ENCODE measurements around the gene ZNF766. TPM values are rescaled to one million over a fixed set of nuclear protein-coding genes. Genes with fewer than 3 reads are reported as not detected.
"Not testable (repeated sequence)": the region's sequence is repeated elsewhere in the genome, so short reads cannot be mapped to it uniquely, and the experiment has no call there.

Gene ZNF766
- total RNA-seq: 7.5 TPM

- peak; percentile 79 to 96 (median 93) for DNase-seq (ENCODE audit: low read depth in 2 of 3, low spot score in 2 of 3)
Observed at GRCh38 chr19:52269338-52270261, at the start of gene ZNF766. Gene ZNF766, plus strand, starts transcription at chr19:52269587. Its CDS starts 27 bp downstream, at chr19:52269614.

GRCh38 chr19:52219611-52220010 lies 49.8 kb upstream of the ZNF766 start:
- no peak for DNase-seq (ENCODE audit: low read depth in 2 of 3, low spot score in 2 of 3)

GRCh38 chr19:52221031-52221430 lies 48.4 kb upstream of the ZNF766 start:
- no peak for DNase-seq (ENCODE audit: low read depth in 2 of 3, low spot score in 2 of 3)

GRCh38 chr19:52221831-52222375 lies 47.5 kb upstream of the ZNF766 start:
- DNase-seq (ENCODE audit: low read depth in 2 of 3, low spot score in 2 of 3): no peak

- DNase-seq (ENCODE audit: low read depth in 2 of 3, low spot score in 2 of 3): no peak
Observed at GRCh38 chr19:52224211-52224610, 45.2 kb upstream of the ZNF766 start.

- DNase-seq (ENCODE audit: low read depth in 2 of 3, low spot score in 2 of 3): no peak
Observed at GRCh38 chr19:52226652-52227051, 42.7 kb upstream of the ZNF766 start.

GRCh38 chr19:52227196-52227940 lies 42.0 kb upstream of the ZNF766 start:
- DNase-seq (ENCODE audit: low read depth in 2 of 3, low spot score in 2 of 3): no peak

GRCh38 chr19:52227980-52228379 lies 41.4 kb upstream of the ZNF766 start:
- DNase-seq (ENCODE audit: low read depth in 2 of 3, low spot score in 2 of 3): no peak

- no peak for DNase-seq (ENCODE audit: low read depth in 2 of 3, low spot score in 2 of 3)
Observed at GRCh38 chr19:52229524-52229923, 39.9 kb upstream of the ZNF766 start.

GRCh38 chr19:52230685-52231084 lies 38.7 kb upstream of the ZNF766 start:
- DNase-seq (ENCODE audit: low read depth in 2 of 3, low spot score in 2 of 3): no peak

- DNase-seq (ENCODE audit: low read depth in 2 of 3, low spot score in 2 of 3): no peak
Observed at GRCh38 chr19:52231154-52231910, 38.1 kb upstream of the ZNF766 start.

- DNase-seq (ENCODE audit: low read depth in 2 of 3, low spot score in 2 of 3): no peak
Observed at GRCh38 chr19:52234406-52234805, 35.0 kb upstream of the ZNF766 start.

GRCh38 chr19:52237197-52237596 lies 32.2 kb upstream of the ZNF766 start:
- DNase-seq (ENCODE audit: low read depth in 2 of 3, low spot score in 2 of 3): no peak

GRCh38 chr19:52237771-52238400 lies 31.5 kb upstream of the ZNF766 start:
- peak; percentile 34 to 62 (median 41) for DNase-seq (ENCODE audit: low read depth in 2 of 3, low spot score in 2 of 3)

- DNase-seq (ENCODE audit: low read depth in 2 of 3, low spot score in 2 of 3): no peak
Observed at GRCh38 chr19:52244021-52244420, 25.4 kb upstream of the ZNF766 start.

- peak; percentile 18 to 88 (median 68) for DNase-seq (ENCODE audit: low read depth in 2 of 3, low spot score in 2 of 3)
Observed at GRCh38 chr19:52248241-52248640, 21.1 kb upstream of the ZNF766 start.

GRCh38 chr19:52258426-52258825 lies 11.0 kb upstream of the ZNF766 start:
- no peak for DNase-seq (ENCODE audit: low read depth in 2 of 3, low spot score in 2 of 3)

GRCh38 chr19:52265556-52265955 lies 3.8 kb upstream of the ZNF766 start:
- DNase-seq (ENCODE audit: low read depth in 2 of 3, low spot score in 2 of 3): not testable (repeated sequence)

GRCh38 chr19:52270266-52270885 lies 989 bp downstream of the ZNF766 start:
- peak in 2 of 3 donors; percentile 26 to 27 for DNase-seq (ENCODE audit: low read depth in 2 of 3, low spot score in 2 of 3)

- no peak for DNase-seq (ENCODE audit: low read depth in 2 of 3, low spot score in 2 of 3)
Observed at GRCh38 chr19:52273301-52273700, 3.9 kb downstream of the ZNF766 start.
